HCT116 (cell line): ENCODE data around the gene TPD52L2.

Experiments
- EZH2 ChIP-seq: fragments of 200-600 bp; sonication (generic); IDR thresholded peaks from 2 replicates; pipeline ENCODE4 v1.6.1; 2017; ENCODE audit warnings: antibody characterized with exemption, mixed run types
- POLR2AphosphoS5 ChIP-seq: IDR thresholded peaks from 2 replicates; pipeline ENCODE4 v1.6.1; 2011; ENCODE audit warnings: mild to moderate bottlenecking, low read depth, low read length, moderate library complexity
- ZFX ChIP-seq: fragments of 450-650 bp; IDR thresholded peaks from 2 replicates; pipeline ENCODE4 v1.6.1; 2017

DNA sequence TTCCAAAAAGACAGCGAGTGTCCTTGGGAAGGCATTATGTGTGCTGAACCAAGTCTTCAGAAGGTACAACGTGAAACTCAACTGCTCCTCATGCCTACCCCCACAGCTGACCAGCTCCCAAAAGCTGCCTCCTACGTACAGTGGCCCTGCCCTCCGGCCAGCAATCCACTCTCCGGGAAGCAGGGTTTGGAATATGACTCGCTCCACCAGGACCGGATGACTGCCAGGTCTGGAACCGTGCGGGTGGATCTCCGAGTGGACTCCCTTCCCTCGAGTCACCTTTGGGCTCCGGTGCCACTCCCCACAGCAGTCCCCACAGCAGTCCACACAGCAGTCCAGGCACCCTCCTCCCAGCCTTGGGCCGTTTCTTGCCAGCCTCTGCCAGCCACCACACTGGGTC is 38.3 kb upstream of the TPD52L2 start:
- TF ChIP-seq EZH2 (no peak), ZFX (no peak), POLR2AphosphoS5 (no peak)
